ENCODE results near the gene FKBP2.

FKBP2 gene

DNA sequence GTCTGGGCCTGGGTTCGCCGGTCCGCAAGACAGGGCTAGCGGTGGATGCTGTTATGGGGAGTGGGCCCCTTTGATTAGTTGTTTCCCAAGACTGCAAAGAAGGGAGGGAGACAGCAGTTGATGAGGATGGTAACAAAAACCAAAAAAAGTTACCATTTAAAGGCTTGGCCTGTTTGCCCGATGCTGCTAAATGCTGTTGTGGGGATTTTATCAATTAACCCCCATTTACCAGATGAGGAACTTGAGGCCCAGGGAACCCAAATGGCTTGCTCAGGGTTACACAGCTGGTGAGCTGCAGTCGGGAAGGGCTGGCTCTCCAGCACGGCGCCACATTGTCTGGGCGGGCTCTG lies 18.3 kb upstream of the FKBP2 start:
- Mint-ChIP-seq H3K36me3 (ENCODE audit: low read depth) (no peaks in the 10 kb centered on the region), H3K27me3 (ENCODE audit: low read depth, poor library complexity) (no peaks in the 10 kb centered on the region), H3K4me1 (peaks cover 31% of the 10 kb centered on the region), H3K9me3 (no peaks in the 10 kb centered on the region), H3K4me3 (no peak overlapping the region), H3K27ac (no peak overlapping the region)
- TF ChIP-seq, protein P1, sequence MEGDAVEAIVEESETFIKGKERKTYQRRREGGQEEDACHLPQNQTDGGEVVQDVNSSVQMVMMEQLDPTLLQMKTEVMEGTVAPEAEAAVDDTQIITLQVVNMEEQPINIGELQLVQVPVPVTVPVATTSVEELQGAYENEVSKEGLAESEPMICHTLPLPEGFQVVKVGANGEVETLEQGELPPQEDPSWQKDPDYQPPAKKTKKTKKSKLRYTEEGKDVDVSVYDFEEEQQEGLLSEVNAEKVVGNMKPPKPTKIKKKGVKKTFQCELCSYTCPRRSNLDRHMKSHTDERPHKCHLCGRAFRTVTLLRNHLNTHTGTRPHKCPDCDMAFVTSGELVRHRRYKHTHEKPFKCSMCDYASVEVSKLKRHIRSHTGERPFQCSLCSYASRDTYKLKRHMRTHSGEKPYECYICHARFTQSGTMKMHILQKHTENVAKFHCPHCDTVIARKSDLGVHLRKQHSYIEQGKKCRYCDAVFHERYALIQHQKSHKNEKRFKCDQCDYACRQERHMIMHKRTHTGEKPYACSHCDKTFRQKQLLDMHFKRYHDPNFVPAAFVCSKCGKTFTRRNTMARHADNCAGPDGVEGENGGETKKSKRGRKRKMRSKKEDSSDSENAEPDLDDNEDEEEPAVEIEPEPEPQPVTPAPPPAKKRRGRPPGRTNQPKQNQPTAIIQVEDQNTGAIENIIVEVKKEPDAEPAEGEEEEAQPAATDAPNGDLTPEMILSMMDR (IDR thresholded peaks at IDR 0.05): no peak
- DNase-seq: no peak

DNA sequence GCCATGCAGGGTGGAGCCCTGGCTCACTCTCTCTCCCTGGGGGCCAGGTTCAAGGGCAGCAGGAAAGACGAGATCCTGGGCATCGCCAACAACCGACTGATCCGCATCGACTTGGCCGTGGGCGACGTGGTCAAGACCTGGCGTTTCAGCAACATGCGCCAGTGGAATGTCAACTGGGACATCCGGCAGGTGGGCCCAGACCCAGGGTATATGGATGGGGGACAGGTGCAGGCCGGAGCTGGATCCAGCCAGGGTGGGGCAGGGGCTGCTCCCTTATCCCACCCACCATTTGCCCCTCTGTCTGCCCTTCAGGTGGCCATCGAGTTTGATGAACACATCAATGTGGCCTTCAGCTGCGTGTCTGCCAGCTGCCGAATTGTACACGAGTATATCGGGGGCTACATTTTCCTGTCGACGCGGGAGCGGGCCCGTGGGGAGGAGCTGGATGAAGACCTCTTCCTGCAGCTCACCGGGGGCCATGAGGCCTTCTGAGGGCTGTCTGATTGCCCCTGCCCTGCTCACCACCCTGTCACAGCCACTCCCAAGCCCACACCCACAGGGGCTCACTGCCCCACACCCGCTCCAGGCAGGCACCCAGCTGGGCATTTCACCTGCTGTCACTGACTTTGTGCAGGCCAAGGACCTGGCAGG lies 17.8 kb upstream of the FKBP2 start:
- Mint-ChIP-seq H3K27me3 (ENCODE audit: low read depth, poor library complexity) (no peaks in the 10 kb centered on the region), H3K9me3 (no peaks in the 10 kb centered on the region), H3K36me3 (ENCODE audit: low read depth) (no peaks in the 10 kb centered on the region), H3K27ac (no peak overlapping the region), H3K4me1 (peaks cover 34% of the 10 kb centered on the region), H3K4me3 (no peak overlapping the region)
- TF ChIP-seq, protein P1 (IDR thresholded peaks at IDR 0.05): no peak
- no peak for DNase-seq

DNA sequence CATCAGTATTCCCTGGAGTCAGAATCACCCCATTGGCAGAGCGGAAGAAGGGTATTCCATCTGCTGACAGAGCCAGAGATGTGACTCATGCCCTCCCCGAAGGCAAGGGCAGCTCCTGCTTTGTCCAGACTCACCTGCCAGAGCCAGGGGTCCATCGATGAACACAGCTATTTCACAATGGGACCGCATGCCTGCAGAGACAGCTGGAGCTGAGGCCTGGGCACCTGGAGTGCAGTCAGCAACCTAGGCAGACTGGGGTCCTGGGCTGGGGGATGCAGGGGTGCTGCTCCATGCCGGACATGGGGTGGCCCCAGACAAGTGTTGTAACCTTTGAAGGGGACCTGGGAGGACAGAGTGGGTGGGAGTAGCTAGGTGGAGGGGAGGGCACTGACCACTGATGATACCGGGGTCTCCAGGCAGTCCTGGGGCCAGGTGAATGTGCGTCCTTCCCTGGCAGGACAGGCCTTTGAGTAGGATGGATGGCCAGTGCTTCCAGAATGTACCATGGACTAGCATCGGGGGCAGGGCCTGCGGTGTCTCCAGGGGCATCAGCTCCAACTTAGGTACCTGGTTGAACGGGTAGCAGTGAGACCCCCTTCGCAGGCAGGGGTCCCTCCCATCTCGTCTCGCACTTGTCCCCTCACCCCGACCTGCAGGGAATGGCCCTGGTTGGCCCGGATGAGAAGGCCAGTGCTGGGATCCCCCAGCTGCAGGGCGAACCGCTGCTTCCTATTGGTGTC lies 16.6 kb upstream of the FKBP2 start:
- Mint-ChIP-seq H3K36me3 (ENCODE audit: low read depth) (no peaks in the 10 kb centered on the region), H3K27ac (peak overlapping the region; percentile 51), H3K4me1 (peaks cover 29% of the 10 kb centered on the region), H3K9me3 (no peaks in the 10 kb centered on the region), H3K27me3 (ENCODE audit: low read depth, poor library complexity) (no peaks in the 10 kb centered on the region), H3K4me3 (peak overlapping the region; percentile 86)
- TF ChIP-seq, protein P1 (IDR thresholded peaks at IDR 0.05): no peak
- no peak for DNase-seq

DNA sequence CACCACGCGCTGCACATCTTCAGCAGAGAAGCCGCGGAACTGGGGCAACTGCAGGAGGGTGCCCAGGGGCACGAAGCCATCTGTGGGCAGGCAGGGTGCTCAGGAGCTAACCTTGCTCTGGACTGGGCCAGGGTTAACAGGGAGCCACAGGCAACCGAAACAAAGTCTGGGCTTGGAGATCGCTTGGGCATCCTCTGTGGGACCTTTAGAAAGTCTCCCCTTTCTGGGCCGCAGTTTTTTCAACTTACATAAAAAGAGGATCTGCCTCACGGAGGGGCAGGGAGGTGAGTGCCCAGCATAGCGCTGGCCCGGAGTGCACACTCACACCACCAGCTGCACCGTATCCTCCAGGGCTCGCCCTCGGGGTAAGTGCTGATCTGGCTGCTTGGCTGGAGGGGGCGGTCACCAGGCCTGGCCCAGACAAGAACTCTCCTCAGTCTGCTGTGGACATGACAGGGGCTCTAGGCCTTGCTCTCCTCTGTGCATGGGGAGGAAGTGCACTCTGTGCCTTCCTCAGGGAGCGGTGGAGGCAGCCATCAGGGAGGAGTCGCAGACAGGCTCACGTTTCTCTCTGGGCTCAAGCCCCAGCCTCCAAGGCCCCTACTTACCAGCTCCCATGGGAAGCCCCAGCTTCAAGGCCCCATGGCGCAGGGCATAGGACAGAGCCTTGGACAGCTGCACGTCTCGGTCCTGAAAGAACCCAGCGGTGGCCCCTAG lies 15.8 kb upstream of the FKBP2 start:
- Mint-ChIP-seq H3K4me3 (peak overlapping the region; percentile 86), H3K4me1 (peaks cover 37% of the 10 kb centered on the region), H3K36me3 (ENCODE audit: low read depth) (no peaks in the 10 kb centered on the region), H3K27me3 (ENCODE audit: low read depth, poor library complexity) (no peaks in the 10 kb centered on the region), H3K9me3 (no peaks in the 10 kb centered on the region), H3K27ac (peak overlapping the region; percentile 93)
- no peak for DNase-seq
- TF ChIP-seq, protein P1 (IDR thresholded peaks at IDR 0.05): no peak

DNA sequence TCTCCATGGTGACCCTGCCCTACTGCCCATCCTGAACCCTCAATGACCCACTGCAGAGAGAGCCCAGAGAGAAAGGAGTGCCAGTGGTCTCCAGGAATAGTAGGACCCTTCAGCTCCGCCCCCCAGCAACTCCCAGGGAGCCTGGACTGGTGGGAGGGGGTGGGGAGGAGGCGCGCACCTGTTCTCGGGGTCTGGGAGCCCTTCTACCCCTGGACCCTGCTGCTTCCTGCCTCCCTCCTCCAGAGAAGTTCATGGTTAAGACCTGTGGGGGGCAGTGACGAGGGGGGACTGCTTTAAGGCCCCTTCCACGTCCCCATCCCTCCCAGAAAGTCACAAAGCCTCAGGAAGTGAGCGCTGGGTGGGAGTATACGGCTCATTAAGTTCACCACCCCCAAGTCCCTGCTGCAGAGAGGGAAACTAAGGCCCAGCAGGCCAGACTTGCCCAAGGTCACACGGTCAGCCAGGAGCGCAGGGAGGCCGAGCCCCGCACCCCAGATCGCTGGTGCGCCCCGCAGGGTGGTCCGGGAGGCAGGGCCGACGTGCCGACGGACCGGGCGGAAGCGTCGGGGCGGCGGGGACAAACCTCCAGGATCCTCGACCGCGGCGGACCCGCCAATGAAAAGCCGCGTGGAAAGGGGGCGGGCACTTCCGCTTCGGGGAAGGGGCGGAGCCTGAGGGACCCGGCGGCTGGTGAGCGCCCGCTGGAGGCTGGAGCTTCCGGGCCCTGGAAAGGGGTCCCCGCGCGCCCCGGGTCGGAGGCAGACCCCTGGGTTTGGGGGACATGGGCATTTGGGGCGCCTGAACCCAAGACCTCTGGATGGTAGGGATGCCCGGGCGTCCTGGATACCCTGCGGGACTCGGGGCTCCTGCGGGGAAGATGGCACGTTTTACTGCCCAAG lies 15.0 kb upstream of the FKBP2 start, which contains the start of the genes NUDT22 and TRPT1:
NUDT22 (plus strand) TSS at position 667 of the 899 bp plus-strand sequence. CDS start 379 bp downstream, outside the sequence.
TRPT1 (minus strand) TSS at position 579 of the 899 bp plus-strand sequence; CDS start at position 253, 326 bp downstream.
- no peaks in the 10 kb centered on the region for H3K27me3 Mint-ChIP-seq (ENCODE audit: low read depth, poor library complexity)
- DNase-seq: peak; percentile 96
- H3K36me3 Mint-ChIP-seq (ENCODE audit: low read depth): no peaks in the 10 kb centered on the region
- H3K9me3 Mint-ChIP-seq: no peaks in the 10 kb centered on the region
- TF ChIP-seq, protein P1 (IDR thresholded peaks at IDR 0.05): peak; percentile 18
- H3K4me3 Mint-ChIP-seq: peak within 1 kb of the TSS; percentile 86
- H3K27ac Mint-ChIP-seq: peak within 1 kb of the TSS; percentile 93
- H3K4me1 Mint-ChIP-seq: peaks cover 39% of the 10 kb centered on the region

Data from nephron progenitor cell (in vitro differentiated cells).